ENCODE measurements around the gene CAPN2.

Gene CAPN2

DNA sequence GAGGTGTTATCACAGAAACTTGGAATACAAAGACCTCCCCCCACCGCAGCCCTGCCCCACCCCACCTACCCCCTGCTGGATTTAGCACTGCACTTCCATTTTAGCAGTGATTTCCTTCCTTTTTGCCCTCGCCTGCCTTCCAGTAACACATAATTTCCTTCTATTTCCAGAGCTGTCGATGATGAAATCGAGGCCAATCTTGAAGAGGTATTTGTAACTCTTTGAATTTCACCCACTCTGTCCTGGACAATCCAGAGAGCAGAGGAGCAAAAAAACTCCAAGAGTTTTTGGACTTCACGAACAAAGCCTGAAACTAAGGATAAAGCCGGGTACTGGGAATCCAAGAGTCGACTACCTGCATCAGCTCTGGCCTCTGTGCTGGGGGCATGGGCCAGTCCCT, 49.1 kb downstream of the CAPN2 start:
- DNase-seq (ENCODE audit: low read depth) = no peak

DNA sequence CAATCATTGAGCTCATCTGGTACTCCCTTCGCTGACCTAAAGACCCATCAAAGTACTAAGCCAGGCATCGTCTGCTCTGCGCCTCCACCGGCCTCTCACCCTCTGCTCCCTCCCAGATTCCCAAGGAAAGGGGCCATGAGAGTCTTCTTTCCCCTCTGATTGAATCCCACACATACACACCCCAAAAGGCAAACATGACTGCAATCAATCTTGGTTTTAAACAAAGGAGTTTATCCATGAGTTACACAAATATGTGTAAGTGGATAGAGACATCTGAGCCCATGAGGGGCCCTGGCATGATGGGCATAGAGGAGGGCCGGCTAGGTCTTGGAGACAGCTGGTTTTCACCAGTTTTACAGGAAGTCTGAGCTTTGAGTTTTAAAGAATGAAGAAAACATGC, 50.9 kb downstream of the CAPN2 start:
- no peak for DNase-seq (ENCODE audit: low read depth)

DNA sequence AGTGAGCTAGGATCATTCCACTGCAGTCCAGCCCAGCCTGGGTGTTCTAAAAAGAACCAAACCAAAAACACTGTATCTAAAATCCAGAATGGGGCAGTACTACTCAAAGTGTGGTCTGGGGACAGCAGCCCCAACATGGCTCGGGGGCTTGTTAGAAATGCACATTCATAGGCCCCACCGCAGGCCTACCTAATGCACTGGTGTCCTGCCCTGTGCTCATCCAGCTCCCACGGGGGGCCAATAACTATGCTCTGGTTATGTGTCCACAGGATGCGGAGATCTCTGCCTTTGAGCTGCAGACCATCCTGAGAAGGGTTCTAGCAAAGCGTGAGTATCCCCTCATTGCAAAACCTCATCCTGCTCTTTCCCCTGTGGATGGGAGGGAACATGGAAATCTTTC, 51.5 kb downstream of the CAPN2 start:
- no peak for DNase-seq (ENCODE audit: low read depth)

DNA sequence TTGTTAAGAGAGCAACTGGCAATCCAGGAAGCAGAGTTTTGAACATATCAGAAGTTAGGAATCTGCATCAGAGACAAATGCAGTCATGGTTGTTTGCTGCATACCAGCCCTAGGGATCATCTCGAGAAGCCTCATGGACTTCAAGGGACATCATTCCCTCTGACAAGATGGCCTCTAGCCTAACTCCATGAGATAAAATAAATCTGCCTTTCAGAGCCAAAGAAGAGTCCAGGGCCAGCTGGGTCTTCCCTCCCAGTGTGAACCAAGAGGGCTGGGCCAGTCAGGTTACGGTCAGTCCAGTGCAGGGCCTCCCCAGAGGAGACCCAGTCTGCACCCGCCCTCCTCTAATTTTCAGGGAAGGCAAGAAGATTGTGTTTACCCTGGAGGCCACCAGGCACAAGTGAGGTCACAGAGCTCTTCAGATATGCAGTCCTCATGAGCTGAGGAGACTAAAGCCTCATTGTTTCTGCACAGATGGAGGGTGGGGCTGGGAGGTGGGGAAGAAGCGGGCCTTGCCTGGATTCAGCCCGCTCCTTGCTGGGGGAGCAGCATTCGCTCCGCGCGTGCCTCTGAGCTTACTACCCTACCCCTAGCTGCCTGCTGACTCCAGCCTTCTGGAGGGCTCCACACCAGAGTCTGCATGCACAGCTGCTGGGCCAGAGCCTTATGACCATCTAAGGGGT, 52.8 kb downstream of the CAPN2 start:
- no peak for DNase-seq (ENCODE audit: low read depth)

DNA sequence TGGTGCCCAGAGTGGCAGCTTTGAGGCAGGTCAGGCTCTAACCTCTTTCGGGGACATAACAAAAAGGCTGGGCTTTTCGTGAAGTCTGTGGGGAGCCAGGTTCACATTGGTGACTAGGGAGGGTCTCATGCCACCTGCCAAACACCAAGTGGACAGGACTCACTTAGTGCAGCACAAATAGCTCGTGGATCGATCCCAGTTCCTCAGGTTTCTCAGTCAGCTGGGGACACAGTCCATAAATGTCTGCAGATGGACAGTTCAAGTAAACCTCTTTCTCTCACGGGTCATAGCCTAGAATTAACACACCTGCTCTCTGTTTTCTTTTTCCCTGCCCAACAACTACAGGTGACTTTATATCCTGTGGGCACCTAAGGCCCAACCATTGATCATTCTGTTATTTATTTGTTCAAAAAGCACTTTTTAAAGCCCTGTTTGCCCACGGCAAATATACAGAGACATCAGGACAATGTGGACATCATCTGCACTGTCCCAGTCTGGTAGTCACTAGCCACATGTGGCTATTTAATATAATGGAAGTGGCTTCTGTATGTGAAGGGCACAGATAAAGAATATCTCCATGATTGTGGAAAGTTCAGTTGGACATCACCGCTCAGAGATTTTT, 53.5 kb downstream of the CAPN2 start:
- no peak for DNase-seq (ENCODE audit: low read depth)

DNA sequence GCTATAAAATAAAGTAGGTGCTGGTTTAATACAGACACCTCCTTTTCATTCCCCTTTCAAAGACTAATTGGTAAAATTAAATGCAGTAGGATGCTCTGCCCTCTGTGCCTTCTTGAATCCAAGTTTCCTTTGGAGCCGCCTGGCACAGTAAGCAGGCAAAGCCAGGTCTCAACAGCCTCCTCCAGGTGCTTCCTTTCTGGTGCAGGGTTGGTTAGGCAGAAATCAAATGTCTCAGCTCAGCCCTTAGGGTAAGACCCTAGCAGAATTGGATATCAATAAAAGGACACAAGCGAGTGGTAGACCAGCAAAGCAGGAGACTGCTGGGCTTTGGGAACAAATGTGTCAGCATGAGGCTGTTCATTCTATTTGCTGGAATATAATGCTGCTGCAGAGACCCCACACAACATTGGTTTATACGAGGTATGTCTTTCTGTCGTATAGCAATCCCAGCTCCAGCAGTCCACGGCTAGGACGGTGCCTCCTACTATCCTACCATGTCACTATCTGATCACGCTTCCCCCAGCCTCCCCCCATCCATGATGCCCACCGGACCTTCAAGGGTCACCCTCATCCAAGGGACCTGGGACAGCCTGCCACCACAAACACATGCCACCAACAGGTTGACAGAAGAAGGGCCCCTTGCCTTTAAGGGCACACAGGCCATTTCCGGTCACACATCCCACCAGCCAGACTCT, 58.4 kb downstream of the CAPN2 start:
- no peak for DNase-seq (ENCODE audit: low read depth)

DNA sequence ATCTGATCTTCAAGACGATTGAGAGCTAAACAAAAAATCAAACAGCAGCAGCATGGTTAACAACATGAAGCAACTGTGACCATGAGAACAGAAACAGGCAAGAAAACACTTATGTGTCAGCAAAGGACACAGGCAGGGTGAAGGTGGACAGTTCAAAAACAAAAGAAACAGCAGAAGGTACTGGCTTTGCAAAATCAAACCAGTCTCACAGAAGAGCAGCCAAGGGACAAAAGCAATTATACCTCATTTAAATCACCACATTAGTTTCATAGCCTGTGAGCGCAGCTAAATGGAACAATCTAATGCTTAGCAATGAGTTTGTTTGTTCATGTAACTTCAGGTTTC, 59.1 kb downstream of the CAPN2 start:
- no peak for DNase-seq (ENCODE audit: low read depth)

DNA sequence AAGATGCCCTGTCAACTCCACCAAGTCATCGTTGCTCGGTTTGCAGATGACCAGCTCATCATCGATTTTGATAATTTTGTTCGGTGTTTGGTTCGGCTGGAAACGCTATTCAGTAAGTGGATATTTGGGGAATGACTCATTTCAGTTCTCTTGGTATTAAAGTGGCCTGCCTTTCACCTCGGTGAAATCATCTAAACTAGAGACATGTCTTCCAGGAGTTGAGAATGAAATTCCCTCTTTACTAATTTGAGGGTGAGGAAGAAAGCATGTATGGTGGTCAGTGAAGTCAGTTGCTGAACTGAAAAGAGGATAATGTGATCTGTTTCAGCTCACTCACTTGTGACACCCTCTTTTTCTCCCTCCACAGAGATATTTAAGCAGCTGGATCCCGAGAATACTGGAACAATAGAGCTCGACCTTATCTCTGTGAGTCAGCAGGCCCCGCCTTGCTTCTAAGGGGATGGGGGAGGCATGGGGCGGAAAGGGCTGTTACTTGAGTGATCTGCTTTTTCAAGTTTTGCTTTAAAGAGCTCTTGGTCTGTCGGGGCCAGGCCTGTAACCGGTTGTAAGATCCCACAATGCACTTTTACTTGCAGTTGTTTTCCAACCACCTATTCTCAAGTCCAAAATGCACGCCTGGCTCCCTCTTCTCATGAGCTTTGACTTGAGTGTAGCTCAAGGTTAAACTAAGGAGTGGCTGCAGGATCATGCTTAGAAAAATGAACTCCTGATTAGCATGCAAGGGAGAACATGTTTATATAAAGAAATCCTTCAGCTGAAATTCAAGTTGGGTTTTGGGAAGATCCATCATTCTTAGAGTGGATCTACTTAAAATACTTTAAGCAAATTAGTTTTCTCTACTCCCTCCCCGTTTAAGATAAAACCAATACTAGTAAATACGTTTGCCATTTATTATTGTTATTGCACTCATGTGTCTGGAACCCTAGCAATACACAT, 59.8 kb downstream of the CAPN2 start:
- peak; percentile 80 for DNase-seq (ENCODE audit: low read depth)

DNA sequence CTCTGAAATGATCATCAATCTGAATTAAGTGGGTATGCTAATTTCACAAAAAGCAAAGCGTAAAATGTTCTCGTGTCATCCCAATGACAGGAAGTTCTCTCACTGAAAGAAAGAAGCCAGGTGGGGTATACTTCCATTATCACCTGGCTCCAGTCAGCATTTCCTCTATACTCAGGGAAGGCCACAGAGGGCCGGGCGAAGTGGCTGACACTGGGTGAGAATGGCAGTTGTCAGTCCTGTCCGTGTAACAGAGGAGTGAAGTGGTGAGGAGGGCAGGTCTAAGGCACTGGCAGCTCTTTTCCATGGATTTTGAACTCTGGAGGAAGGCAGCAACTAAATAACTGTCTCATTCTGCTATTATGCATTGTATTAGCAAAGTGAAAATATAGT, 60.4 kb downstream of the CAPN2 start:
- DNase-seq (ENCODE audit: low read depth) = no peak

DNA sequence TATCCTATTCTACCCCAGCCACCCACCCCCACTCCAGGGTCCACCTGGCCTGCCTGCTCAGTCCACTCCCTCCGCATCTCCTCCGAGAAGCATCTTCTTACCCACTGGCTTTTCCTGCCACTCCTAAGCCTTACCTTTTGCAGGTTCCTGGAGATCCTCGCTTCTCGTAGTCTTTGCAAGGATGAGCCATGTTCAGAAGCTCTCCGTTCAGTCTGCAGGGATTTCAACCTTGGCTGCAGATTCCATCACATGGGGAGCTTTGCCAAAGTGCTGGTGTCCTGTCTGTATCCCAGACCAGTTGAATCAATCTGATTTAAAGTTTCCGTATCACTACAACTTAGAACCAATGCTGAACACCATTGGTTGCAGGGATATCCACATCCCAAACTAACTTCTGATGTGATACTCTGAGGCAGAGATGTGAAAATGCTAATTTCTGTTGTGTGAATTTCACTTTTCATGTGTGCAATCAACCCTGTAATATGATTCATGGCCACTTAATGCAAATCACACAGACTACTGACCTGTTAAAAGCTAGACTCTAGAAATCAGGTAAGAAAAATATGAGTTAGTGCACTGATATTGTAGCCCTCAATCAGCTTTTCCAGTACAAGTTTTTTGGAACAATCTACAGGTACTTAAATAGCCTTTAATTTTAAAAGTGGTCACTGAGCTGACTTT, 61.9 kb downstream of the CAPN2 start:
- no peak for DNase-seq (ENCODE audit: low read depth)

DNA sequence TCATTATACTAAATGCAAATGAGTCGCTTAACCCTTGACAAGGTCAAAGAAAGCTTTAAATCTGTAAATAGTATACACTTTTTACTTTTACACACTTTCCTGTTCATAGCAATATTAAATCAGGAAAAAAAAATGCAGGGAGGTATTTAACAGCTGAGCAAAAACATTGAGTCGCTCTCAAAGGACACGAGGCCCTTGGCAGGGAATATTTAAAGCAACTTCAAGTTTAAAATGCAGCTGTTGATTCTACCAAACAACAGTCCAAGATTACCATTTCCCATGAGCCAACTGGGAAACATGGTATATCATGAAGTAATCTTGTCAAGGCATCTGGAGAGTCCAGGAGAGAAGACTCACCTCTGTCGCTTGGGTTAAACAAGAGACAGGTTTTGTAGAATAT, 62.7 kb downstream of the CAPN2 start:
- DNase-seq (ENCODE audit: low read depth) = no peak

DNA sequence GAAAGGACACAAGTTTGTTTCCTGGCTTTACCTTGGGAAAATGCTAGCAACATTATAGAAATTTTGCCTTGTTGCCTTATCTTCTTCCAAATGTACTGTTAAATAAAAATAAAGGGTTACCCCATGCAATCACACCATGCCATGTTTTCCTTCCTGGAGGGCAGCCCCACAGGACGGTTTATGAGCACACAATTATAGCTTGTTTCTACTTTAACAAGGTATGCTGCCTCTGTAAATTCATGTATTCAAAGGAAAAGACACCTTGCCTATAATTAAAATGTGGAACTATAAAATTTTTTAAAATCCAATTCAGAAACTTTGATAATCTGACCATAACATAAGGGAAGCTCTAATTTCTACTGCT, 63.4 kb downstream of the CAPN2 start:
- DNase-seq (ENCODE audit: low read depth) = no peak

DNA sequence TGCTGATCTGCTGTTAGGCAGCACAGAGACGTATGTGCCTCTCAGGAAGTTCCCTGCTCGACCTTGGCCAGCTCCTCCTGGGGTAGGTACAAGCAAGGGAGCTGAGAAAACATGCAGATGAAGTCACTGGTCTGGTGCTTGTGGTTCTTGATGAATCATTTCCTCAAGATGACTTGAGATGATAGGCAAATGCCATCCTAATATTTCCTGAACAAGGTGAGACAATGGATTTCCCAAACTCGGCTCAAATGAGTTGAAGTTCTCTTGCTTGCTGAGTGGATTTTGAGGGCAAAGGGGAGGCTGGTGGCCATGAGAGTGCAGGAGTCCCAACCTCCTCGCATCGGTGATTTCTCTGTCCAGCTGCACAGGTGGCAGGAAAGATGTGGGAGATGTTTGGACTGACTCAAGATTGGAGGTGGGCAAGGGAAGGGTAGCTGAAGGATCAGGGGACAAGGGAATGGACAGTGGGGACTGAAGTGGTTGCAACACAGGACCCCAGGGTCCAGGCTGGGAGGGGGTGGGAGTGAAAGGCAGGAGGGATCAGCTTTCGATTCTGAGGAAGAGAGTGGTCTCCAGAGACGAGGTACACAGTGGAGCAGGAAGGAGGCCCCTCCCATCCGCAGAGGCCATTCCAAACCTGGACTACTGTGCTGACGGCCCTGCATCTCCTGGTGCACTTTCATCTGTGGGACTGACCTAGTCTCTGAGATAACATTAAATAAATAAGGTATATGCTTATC, 63.9 kb downstream of the CAPN2 start:
- DNase-seq (ENCODE audit: low read depth) = peak; percentile 93

DNA sequence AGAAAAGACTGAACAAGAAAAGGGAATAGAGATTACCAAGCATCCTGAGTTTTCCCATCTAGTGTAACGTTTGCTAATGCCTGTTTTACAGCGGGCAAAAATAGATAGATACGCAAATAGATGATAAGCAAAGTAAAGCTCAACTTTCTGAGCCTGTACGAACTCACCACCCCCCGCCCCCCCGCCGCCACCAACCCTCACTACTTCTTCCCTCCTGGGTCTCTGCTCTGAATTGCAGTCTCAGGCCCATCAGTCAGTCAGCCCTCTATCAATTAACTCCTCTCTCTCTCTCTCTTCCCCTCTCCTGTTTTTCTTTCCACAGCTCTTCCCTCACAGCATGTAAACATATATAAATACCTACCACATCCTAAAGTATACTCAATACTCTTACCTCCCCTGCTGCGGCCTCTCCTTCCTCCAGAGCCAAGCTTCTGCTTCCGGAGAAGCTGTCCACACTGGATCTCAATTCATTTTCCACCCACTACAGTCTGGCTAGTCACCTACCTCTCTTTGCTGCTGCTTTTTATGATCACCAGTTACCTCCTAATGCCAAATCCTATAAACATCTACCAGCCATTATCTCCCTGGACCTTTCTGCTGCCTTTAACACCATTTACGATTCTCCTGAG, 64.6 kb downstream of the CAPN2 start:
- no peak for DNase-seq (ENCODE audit: low read depth)

DNA sequence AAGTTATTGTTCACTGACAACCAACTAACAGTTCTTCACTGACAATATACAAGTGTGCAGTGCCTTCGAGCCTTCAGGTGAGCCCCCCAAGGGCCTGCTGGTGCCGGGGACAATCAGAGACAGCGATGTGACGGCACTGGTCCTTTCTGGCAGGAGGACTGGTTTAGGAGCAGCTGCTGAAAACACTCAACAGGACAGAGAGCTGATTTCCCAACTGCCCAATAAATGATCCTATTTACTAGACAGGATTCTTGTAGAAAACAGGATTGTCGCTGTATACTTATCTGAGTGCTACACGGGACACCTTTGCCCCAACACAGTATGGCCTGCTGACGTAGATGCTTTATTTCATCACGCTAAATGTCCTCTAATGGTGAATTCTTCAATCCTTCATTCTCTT, 68.0 kb downstream of the CAPN2 start:
- no peak for DNase-seq (ENCODE audit: low read depth)

DNA sequence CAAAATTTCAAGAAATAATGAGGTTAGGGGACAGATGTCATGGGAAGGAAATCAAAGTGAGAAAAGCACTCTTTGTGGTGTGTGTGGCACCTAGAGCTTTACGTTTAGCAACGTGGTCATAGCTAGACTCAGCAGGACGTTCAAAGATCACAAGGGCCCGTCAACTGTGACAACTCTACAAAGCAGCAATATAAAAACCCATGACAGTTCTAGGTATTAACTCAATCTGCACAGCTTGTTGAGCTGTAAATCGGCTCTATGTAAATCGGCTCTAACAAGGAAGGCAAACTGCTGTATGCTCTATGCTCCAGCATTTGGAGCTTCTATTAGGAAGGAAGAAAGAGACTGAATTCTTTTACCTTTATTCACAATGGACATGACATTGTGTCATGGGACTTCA, 68.6 kb downstream of the CAPN2 start:
- DNase-seq (ENCODE audit: low read depth) = no peak

DNA sequence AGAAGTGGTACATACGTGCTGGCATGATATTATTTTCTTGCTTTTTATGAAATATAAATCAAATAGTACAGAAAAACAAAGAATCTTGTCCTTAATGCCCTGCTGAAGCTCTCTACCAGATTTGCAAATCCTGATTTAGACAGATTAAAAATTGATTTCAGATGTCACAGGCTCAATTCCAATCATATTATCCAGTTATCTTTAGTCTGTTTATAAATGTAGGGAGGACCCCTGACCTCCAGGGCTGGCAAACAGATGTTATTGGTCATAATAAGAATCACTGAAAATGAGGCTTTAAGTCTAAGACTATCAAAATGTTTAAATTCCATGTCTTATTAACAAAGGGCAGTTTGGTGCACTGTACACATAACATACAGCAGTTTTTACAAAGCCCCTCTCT, 71.3 kb downstream of the CAPN2 start:
- DNase-seq (ENCODE audit: low read depth) = no peak

DNA sequence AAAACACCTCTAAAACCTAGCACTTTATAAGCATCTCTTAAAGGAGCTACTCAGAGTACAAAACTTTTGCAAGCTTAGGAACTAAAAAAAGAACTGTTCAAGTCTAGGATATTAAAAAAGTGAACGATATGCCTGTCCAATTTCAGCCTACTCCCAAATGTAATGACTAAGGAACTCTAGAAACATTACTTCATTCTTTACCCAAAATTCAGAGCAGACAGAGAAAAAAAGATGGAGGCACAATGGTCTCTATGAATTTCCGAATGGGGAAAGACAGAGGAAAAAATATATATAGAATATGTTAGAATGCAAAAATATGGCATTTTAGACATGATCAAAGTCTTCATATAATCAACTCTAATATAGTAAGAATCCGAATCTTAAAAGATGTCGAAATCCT, 72.2 kb downstream of the CAPN2 start:
- DNase-seq (ENCODE audit: low read depth) = no peak

DNA sequence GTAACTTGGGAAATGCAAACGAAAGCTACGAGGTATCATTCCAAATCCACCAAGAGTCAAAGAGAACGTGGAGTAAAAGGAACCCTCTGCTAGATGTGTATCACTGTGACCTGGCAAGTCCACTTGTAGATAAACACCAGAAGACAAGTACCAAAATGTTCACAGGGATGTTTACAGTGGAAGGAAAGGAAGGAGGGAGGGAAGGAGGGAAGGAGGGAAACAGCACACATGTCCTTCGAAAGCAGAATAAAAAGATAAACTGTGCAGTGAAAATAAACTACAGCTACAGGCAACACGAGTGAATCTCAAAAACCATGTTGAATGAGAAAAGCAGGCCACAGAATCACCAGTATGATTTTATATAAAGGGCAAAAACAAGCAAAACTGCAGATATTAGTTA, 73.5 kb downstream of the CAPN2 start:
- DNase-seq (ENCODE audit: low read depth) = no peak

DNA sequence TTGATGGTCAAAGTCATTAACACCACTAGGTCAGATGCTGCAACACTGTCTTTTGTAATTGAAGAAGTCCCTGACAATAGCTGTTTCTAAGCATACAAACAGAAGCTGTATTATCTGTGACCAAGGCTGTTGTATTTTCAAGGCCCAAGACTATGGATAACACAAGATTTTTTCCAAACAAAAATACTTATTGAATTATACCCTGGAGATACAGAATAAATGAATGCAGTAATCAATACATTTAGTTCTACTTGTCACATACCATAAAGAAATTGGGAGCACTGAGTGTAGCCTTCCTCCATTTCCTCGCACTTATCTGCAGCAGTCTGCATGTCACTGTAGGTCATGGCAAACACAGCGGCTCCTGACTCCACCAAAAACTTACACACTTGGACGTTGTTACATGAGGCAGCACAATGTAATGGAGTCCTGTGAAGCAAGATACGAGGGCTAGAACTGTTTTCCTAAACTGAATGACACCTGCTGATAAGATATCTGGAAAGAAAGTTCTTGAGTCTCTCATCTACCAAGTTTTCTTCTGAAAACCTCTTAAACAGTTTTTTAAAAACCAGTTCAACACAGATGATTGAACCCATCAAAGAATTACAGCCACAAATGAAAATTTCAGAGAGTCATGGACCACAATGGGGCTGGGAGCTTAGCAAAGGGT, 76.5 kb downstream of the CAPN2 start:
- DNase-seq (ENCODE audit: low read depth) = no peak

Measured in non-pigmented ciliary epithelial cell (primary cell).